CD4-positive, alpha-beta T cell treated with Interleukin-17A for 4 hours (primary cell): ENCODE results near the gene CRYAB.
"Not testable (repeated sequence)": the region's sequence is repeated elsewhere in the genome, so short reads cannot be mapped to it uniquely, and the experiment has no call there.

ENCODE experiments used
- DNase-seq: peaks from one replicate; pipeline ENCODE4 v3.0.0-alpha.2; 2020; ENCODE audit warnings: mixed read lengths

The CRYAB gene

GRCh38 chr11:111905411-111905810 lies 6.2 kb downstream of the CRYAB start:
- no peak for DNase-seq

GRCh38 chr11:111886844-111887243 lies 24.7 kb downstream of the CRYAB start:
- no peak for DNase-seq

- DNase-seq = no peak
Measured at GRCh38 chr11:111886032-111886431, 25.5 kb downstream of the CRYAB start.

GRCh38 chr11:111885053-111885452 lies 26.5 kb downstream of the CRYAB start:
- DNase-seq = not testable (repeated sequence)

DNA sequence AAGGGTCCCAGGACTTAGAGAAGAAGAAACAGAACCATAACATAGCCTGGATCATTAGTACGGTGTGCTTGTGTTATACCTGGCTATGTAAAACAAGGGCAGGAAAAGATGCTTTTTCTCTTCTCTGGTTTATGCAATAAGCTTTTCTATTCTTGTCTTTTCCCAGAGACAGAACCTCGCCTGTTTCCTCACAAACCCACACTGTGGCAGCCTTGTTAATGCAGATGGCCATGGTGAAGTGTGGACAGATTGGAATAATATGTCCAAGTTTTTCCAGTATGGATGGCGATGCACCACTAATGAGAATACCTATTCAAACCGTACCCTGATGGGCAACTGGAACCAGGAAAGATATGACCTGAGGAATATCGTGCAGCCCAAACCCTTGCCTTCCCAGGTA lies 29.4 kb downstream of the CRYAB start:
- DNase-seq = no peak

- no peak for DNase-seq
Measured at GRCh38 chr11:111879637-111879960, 32.0 kb downstream of the CRYAB start.

DNA sequence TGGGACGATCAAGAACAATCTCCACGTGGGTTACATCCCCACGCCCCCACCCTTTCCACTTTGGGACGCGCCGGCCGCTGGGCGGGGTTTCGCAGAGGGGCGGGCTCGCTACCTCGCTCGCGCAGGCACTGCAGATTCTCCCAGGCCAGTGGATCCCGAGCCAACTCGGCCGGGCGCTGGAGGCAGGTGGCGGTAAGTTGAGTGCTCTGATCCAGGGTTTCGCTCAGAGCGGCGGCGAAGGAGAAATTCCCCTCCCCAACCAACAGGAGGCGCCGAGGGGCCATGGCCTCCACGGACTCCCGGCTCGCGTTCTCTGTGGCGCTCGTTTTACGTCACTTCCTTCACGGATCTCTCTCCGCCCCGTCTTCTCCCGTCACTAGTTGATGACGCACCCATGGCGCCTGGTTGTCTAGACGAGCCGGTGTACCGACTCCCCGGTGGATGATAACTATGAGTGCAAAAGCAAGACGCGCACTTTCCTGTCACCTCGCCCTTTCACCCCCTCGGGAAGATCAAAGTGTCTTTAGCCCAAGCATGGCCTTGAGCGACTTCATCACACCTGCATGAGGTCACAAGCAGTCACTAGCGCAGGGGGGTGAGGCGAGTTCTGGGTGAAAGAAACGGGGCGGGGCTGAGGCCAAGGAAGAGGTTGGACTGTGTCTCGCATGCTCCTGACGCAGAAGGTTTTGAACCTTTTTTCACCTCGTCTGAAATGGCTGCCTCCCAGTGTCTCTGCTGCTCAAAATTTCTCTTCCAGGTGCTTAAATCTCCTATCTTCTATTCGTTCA lies 32.5 kb downstream of the CRYAB start, which contains the start of the genes CFAP68 and FDXACB1:
Gene CFAP68, plus strand, starts transcription at position 693 of the 788 bp plus-strand sequence. Its CDS starts 20 bp downstream, at position 713.
Gene FDXACB1, minus strand, starts transcription at position 317 of the 788 bp plus-strand sequence. Its CDS starts 33 bp downstream, at position 284.
- DNase-seq = peak; percentile 94

- DNase-seq = no peak
Measured at GRCh38 chr11:111878385-111878848, 33.2 kb downstream of the CRYAB start.

DNA sequence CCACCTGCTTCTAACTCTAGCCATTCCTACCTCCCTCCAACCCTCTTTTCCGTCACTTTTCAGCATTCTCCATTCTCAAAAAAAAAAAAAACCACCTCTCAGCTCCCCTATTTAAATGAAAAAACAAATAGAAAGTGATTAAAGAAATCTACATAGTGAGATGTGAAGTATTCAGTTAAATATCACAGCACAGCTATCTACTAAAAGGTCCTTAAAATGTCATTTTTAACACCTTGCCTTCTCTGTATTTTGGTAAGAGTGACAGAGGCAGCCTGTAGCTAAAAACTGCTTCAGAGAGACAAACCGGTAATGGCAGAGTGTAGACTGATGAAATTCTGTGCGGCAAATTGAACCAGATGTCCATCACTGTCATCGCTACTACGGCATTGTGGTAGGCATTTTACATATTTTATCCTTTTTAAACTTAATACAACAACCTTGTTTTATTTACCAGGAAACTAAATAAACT lies 39.8 kb downstream of the CRYAB start:
- no peak for DNase-seq

DNA sequence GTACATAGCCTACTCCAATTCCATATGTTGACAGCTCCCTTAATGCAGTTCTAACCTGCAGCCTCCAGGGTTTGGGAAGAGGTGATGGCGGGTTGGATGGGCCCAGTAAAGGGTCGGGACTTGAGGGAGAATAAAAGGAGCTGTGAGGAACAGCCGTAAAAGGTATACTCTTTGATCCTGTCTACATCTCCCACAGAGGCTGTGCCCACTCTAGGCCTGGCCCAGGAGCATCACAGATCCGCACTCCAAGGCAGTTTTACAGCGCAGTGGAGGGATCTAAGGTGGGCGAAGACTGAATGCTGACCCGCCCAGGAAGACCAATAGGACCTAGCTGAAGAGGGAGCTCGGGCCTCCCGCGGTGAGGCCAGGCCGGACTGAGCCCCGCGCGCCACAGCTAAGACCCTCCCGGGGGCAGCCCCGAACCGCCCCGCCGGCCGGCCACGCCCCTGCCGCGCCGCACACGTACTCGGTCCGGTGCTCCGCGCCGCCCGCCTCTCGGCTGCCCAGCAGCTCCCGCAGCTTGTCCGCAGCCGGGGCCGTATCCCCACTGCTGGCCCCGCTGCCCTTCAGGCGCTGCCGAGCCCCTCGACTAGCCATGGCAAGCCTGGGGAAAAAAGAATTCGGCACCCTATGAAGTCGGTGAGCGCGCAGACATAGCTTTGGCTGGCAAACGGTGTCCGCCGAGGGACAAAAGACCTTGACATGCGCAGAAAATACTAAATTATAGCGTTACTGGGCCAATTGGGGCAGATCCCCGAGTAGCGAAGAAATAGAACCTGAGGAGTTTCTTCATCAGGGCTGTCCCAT lies 40.5 kb downstream of the CRYAB start, which contains the start of gene ALG9:
Gene ALG9, minus strand, starts transcription at position 696 of the 807 bp plus-strand sequence. Its CDS starts 99 bp downstream, at position 597.
- peak; percentile 90 for DNase-seq

DNA sequence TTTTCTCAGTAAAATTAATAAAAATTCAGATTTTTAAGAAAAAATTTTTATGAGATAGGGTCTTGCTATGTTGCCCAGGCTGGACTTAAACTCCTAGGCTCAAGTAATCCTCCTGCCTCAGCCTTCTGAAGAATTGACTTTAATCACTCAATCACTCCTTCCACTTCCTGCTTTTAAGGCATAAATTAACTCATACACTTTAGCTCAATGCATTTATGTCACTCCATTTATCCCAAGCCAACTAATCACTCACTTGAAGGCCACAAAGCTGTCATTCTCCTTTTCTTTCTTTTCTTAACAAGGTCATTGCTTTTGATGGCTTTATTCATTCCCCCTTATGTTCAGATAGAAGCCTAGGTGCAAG lies 41.1 kb downstream of the CRYAB start:
- DNase-seq = no peak

GRCh38 chr11:111870113-111870512 lies 41.5 kb downstream of the CRYAB start:
- DNase-seq = no peak

- DNase-seq = no peak
Measured at GRCh38 chr11:111860257-111860656, 51.3 kb downstream of the CRYAB start.
